GM21528 (cell line): ENCODE measurements around the gene CAMSAP3.
"Not testable (repeated sequence)": the region's sequence is repeated elsewhere in the genome, so short reads cannot be mapped to it uniquely, and the experiment has no call there.

Experiments used
- ATAC-seq: cut with Tn5 transposase; IDR thresholded peaks from one replicate; pipeline ENCODE4 v1.9.1; 2021; ENCODE audit warnings: mild to moderate bottlenecking, moderate library complexity; ENCODE audit not compliant: unreplicated experiment, low FRiP score

CAMSAP3 gene

DNA sequence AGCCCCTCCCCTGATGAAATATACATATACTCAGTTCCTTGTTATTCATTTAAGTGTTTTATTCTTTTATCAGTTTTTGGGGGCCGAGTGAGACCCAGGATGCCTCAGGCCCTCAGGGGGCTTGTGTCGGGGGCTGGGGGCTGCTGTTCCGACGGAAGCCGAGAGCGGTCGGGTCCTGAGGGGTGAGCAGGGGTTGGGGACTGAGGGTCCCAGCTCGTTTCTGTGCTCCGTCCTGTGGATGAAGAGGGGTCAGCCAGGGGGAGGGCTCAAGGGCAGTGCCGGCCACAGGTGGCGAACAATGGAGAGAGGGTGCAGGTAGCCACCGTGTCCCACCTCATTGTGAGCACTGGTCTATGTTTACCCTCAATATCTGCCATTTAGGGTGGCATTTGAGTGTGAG lies 35.9 kb downstream of the CAMSAP3 start:
- ATAC-seq, result no peak

DNA sequence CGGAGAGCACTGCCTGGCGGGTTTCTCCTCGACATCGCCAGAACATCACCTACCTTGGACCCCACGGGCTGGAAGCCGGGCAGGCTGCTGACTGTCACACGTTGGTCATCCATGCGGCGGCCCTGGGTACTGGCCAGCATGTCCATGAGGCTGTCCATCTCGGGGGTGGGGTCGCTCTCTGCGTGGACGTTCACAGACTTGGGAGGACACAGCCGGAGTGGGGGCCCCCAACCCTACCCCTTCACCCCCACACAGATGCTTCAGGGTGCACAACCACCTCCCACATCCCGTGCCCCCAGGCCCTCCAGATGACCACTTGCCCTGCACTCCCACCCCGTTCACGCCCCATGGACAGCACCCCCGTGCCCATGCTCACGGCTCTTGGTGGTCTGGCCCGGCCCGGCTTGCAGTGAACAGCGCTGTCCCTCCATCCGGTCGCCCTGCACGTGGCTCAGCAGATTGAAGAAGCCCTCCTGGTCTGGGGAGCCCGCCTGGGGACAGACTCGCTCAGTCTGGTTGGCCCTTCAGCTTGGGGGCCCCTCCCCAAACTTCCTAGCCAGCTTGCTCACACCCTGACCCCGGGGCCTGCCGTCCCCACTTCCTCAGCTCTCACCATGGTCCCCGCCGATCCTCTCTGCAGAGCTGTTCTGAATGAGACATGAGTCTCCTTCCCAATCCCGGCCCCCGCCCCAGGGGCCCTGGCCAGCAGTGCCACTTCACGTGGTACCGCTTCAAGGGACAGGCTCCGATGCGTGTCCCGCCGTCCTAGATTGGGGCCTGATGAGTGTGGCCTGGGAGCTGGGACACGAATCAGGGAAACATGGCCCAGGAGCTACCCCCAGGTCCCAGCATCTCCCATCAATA lies 36.9 kb downstream of the CAMSAP3 start:
- ATAC-seq, result no peak

DNA sequence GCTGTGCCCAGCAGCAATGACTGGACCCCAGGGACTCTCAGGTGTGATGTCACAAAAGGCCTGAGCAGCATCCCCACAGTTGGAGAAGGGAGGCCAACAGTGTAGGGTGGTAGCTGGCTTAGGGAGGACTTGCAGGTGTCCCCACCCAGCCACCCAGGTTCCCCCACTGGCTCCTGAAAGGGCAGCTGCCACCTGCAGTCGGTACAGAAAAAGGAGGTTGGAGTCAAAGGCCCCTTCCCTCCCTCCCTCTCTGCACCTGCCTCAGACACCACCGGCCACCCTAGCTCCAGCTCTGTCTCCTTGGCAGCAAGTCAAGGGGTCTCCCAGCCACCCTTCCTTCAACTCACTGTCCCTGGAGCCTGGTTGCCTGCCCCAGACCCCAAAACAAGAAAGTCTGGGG lies 38.0 kb downstream of the CAMSAP3 start, which contains the start of gene PCP2:
Gene PCP2, minus strand, starts transcription at position 22 of the 400 bp plus-strand sequence. CDS start 262 bp downstream, outside the sequence.
- no peak for ATAC-seq

DNA sequence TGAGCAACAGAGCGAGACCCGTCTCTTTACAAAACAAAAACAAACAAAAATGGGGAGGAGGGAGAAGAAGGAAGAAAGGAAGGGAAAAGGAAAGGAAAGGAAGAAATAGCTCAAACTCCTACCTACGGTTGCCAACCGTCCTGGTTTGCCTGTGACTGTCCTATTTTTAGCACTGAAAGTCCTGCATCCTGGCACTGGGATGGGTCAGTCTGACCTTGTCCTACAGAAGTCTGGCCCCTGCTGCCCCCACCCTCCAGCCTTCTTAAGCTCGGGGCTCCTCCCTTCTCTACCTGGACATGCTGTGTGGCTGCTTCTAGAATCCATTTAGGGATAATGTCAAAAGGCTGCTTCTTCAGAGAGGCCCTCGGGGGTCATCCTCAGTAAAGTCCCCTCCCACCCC lies 40.0 kb downstream of the CAMSAP3 start:
- no peak for ATAC-seq

DNA sequence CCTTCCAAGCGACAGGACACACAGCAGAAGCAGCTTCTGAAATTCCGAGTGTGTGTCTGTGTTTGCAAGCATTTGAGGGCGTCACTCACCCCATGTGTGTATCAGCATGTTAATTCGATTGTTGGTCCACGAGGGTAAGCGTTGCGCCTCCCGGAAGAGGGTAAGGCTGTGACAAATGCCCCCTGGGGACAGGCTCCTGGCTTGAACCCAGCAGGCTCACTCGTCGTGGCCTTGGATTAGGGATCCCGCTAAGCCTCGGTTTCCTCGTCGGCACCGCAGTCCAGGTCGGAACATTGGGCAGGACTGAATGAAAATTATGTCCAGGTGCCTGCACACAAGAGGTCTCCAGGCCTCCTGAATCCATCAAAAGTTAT lies 40.6 kb downstream of the CAMSAP3 start:
- ATAC-seq, result no peak

DNA sequence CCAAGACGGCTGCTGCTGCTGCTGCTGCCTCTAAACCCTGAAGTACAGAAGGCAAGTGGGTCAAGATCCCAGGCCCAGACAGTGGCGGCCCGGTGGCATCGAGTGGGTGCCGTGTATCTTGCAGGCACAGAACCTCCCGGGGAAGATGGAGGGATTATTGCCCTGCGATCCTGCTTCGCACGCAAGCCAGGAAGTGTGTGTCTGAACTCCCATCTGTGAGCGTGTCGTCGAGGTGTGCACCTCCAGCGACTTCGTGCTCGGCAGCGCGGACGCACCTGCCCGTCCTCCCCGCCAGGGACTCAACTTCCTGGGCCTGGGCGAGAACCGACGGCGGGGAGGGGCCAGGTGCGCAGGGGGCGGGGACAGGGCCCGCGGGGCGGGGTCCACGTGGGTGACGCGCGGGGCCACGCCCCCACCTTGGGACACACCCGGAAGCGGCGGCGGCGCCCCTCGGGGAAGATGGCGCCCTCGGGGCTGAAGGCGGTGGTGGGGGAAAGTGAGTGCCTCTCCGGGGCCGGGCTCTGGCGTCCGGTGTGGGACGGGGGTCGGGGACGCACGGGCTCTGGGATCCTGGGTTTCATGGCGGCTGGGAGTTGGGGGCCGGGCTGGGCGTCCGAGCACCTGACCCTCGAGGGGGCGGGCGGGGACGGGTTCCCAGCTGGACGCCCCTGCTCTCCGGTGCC lies 41.2 kb downstream of the CAMSAP3 start, which contains the start of gene STXBP2:
Gene STXBP2, plus strand, starts transcription at position 420 of the 683 bp plus-strand sequence. Its CDS starts 40 bp downstream, at position 460.
- ATAC-seq, result peak; percentile 47

DNA sequence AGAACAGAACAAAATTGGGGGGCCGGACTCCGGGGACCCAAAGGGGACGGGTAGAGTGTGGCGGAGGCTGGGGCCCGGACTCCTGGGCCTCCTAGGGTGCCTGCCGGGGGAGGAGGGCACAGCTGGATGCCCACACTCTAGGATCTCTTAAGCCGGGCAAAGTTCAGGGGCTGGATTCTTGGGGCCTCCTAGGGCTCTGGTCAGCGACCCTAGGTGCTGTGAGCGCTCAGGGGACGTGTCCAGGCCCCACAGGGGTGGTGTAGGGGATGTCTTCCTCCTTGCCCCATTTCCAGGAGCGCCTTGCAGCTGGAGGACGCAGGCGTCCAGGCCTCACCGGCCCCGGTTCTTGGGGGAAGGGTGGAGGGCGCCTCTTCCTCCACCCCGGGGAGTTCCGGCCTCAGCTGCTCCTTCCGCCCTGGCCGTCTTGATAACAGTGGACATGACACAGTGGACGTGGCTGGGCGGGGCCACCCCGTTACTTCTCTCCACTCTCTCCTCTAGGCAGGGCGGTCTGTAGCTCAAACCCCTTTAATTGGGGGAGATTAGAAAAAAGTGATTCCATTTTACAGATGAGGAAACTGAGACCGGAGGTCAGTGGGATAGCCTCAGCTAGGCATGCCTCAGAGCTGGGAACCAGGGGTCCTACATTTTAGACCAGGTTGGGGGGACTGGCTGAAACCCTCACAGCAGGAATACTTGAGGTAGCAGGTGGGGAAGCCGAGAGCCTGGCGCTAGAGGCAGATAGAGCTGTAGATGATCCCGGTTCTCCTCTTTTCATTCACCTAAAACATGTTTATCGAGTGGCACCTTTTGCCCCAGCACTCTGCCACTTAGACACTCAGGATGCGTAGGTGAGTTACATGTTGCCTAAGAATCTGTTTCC lies 42.0 kb downstream of the CAMSAP3 start:
- ATAC-seq, result peak; percentile 25

DNA sequence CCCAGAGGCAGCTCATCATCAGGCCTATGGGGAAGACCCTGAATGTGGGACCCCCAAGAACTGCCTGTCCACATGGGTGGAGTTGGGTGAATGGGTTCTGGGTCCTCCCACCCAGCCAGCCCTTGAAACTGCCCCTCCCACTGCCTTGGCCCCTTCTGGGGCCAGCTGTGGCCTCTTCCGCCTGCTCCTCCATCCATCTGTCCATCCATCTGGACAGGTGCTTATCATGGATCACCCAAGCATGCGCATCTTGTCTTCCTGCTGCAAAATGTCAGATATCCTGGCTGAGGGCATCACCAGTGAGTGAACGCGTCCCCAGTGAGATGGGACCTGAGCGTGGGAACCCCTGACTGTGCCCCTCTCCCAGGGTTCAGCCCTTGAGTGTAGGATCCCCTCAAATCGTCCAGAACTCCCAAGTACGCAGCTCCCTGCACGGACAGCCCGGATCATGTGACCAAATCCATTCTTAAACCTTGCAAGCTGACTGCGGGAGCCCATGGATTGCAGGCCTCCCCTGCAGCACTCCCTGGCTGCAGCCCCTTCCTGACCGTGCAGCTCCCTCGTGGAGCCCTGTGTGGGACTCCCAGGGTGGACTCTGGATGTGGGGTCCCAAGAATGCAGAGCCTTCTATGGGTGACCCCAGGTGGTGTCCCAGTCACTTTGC lies 43.3 kb downstream of the CAMSAP3 start:
- no peak for ATAC-seq

DNA sequence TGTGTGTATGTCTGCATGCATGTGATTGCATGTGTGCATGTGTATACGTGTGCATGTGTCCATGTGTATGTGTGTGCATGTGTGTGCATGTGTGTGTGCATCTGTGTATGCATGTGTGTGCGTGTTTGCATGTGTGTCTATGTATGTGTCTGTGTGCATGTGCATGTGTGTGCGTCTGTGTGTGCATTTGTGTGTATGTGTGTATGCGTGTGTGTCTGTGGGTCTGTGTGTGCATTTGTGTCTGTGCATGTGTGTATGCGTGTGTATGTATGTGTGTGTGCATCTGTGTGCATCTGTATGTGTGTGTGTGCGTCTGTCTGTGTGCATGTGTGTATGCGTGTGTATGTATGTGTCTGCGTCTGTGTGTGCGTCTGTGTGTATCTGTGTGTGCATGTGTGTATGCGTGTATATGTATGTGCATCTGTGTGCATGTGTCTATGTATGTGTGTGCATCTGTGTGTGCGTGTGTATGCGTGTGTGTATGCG lies 44.2 kb downstream of the CAMSAP3 start:
- ATAC-seq, result no peak

DNA sequence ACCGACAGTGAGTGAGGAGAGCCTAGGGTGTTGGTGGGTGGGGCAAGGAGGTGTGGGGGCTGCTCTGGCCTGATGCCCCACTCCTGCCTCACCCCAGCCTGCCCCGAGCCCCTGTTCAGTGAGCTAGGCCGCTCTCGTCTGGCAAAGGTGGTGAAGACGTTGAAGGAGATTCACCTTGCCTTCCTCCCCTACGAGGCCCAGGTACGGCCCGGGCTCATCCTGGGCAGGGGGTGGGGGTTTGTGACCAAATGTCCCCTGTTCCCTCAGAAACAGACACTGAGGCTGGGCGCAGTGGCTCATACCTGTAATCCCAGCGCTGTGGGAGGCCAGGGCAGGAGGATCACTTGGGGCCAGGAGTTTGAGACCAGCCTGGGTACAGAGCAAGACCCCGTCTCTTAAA lies 45.1 kb downstream of the CAMSAP3 start:
- no peak for ATAC-seq

DNA sequence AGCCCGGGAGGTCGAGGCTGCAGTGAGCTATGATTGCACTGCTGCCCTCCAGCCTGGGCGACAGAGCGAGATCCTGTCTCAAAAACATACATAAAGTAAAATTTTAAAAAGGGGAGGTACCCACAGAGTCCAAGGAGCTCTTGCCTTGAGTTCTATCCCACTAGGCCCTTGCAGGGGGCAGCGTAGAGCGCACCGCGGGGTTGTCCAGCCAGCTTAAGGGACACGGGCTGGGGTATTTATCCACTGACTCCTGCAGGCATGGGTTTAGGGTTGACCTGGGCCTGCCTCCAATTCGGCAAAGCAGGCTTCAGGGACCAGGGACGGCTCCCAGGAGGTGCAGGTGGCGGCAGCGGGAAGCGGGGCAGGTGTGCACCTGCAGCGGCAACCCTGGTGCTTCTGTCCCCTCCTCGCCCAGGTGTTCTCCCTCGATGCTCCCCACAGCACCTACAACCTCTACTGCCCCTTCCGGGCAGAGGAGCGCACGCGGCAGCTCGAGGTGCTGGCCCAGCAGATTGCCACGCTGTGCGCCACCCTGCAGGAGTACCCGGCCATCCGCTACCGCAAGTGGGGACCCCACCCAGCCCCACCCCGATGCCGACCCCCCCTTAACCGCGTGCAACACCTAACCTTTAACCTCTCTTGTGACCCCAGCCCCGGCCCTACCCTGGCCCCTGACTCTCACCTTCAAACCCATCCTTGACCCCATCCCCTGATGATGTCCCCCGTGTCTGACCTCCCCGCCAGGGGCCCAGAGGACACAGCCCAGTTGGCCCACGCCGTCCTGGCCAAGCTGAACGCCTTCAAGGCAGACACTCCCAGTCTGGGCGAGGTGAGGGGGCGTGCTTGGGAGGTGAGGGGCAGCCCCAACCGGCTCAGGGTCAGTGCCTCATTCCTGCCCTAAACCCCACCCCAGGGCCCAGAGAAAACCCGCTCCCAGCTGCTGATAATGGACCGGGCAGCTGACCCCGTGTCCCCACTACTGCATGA lies 45.9 kb downstream of the CAMSAP3 start:
- no peak for ATAC-seq

DNA sequence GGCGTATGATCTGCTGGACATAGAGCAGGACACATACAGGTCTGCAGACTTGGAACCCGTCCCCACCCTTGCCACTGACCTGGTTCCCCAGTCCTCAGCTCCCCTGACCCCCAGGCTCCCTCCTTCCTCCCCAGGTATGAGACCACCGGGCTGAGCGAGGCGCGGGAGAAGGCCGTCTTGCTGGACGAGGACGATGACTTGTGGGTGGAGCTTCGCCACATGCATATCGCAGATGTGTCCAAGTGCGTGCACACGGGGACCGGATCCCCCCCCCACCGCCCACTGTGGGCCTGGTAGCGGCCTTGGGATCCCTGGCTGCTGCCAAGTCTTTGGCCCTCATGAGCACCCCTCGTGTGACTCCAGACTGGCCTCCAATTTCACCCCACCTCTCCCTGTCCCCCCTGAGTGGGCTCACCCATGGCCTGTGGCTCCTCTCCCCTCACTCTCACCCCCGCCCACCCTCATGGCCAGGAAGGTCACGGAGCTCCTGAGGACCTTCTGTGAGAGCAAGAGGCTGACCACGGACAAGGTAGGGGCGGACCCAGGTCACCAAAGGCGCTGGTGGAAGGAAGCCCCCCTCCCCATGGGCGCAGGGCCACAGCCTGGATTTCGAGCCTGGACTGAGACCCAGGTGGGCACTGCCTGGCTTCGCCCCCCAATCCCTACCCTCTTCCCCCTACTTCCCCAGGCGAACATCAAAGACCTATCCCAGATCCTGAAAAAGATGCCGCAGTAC lies 46.8 kb downstream of the CAMSAP3 start:
- ATAC-seq, result no peak

DNA sequence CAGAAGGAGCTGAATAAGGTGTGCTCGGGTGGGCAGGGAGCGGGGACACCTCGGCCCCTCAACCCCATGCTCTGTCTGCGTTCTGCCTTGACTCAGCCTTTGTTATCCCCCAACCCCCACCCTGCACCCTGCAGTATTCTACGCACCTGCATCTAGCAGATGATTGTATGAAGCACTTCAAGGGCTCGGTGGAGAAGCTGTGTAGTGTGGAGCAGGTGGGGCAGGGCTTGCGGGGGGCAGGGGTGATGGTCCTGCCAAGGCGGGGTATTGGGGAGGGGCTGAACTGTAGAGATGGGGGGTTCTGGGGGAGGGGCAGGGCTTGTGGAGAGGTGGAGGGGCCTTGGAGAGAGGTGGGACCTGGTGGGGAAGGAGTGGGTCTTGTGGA lies 47.4 kb downstream of the CAMSAP3 start:
- no peak for ATAC-seq

DNA sequence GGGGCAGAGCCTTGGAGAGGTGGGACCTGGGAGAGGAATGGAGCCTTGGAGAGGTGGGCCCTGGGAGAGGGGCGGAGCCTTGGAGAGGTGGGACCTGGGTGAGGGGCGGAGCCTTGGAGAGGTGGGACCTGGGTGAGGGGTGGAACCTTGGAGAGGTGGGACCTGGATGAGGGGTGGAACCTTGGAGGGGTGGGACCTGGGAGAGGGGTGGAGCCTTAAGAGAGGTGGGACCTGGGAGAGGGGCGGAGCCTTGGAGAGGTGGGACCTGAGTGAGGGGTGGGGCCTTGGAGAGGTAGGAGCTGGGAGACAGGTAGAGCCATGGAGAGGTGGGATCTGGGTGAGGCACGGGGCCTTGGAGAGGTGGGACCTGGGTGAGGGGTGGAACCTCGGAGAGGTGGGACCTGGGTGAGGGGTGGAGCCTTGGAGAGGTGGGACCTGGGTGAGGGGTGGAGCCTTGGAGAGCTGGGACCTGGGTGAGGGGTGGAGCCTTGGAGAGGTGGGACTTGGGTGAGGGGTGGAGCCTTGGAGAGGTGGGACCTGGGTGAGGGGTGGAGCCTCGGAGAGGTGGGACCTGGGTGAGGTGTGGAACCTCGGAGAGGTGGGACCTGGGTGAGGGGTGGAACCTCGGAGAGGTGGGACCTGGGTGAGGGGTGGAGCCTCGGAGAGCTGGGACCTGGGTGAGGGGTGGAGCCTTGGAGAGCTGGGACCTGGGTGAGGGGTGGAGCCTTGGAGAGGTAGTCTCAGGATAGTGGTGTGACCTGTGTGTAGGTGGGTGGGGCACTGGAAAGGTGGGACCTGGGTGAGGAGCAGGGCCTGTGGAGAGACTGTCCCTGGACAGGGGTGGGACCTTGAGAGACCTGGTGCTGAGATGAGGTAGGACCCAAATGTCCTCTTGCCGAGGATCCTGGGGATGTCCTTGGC lies 48.2 kb downstream of the CAMSAP3 start:
- not testable (repeated sequence) for ATAC-seq

DNA sequence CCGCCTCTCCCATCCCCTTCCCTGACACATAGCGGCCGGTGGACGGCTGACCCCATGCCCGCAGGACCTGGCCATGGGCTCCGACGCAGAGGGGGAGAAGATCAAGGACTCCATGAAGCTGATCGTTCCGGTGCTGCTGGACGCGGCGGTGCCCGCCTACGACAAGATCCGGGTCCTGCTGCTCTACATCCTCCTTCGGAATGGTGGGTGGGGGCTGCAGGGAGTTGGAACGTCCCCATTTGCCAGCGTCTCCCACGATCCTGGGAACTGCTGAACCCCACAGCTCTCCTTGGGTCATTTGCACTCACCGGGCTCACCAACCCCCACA lies 48.9 kb downstream of the CAMSAP3 start:
- no peak for ATAC-seq

DNA sequence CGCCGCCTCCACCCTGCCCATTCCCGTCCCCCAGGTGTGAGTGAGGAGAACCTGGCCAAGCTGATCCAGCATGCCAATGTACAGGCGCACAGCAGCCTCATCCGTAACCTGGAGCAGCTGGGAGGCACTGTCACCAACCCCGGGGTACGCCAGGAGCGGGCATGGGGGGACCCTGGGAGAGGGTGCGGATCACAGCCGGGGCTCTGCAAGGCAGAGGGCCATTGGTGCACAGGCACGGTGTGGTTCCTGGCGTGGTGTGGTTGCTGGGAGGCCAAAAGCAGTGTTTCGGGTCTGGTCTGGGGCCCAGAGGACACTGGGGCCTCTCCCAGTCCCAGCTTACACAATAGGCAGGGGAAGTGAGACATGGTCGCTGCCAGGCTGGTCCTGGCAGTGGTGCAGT lies 49.5 kb downstream of the CAMSAP3 start:
- no peak for ATAC-seq

DNA sequence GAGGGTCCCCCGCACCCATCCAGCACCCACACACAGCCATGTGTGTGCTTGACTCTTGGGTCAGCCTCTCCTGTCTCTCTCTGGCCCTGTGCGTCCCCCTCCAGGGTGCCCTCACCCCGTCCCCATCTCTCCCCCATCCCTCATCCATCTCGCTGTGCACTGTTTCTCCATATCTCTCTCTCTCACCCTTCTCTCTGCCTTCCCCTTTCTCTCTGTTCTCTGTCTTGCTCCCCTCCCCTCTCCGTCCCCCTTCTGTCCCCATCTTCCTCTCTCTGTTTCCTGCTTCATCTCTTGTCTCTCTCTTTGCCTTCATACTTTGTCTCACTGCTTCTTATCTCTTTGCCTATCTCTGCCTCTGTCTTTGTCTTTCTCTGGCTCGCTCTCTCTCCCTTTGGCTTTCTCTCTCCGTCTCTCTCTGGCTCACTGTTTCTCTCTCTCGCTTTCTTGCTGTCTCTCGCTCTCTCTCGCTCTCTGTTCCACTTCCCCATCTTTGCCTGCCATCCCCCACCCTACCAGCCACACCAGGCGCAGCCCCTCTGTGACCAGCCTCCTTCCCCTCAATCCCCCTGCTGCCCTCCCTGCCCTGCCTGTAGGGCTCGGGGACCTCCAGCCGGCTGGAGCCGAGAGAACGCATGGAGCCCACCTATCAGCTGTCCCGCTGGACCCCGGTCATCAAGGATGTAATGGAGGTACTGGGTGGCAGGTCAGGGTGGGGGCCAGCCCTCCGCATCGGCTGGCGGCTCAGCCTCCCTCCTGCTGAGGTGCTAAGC lies 50.2 kb downstream of the CAMSAP3 start:
- ATAC-seq, result no peak
